Natural killer cell treated with Interleukin-12 subunit alpha and Interleukin-12 subunit beta and Interleukin-15 and Interleukin-18, amount 100 ng/mL, for 72 hours (primary cell): ENCODE data around the gene SPATA19. TPM values are rescaled to one million over a fixed set of nuclear protein-coding genes. Genes with fewer than 3 reads are reported as not detected.

ENCODE experiments used
- ATAC-seq, 2 donors: fragments of 150-1000 bp; cut with Tn5 transposase in 1 of 2; sonication (Bioruptor Pico), chemical (Tn5 transposase) in 1 of 2; 2 replicates each; pipeline ENCODE4 v1.10.0; 2021
- DNase-seq: peaks from one replicate; pipeline ENCODE4 v3.0.0; 2022; ENCODE audit warnings: low spot score
- H3K27ac Mint-ChIP-seq, 2 donors: 1 replicate in 1 of 2; 2 replicates in 1 of 2; pipeline ENCODE4 v1.8.0; 2022; ENCODE audit warnings: mixed read lengths in 2 of 2, mild to moderate bottlenecking in 1 of 2, moderate library complexity in 1 of 2
- H3K27me3 Mint-ChIP-seq, 2 donors: 1 replicate in 1 of 2; 2 replicates in 1 of 2; pipeline ENCODE4 v1.8.0; 2022; ENCODE audit warnings: mixed read lengths in 2 of 2
- H3K36me3 Mint-ChIP-seq: one replicate; pipeline ENCODE4 v1.8.0; 2022; ENCODE audit warnings: mixed read lengths
- H3K4me1 Mint-ChIP-seq, 2 donors: 1 replicate in 1 of 2; 2 replicates in 1 of 2; pipeline ENCODE4 v1.8.0; 2022; ENCODE audit warnings: low read depth in 2 of 2, mixed read lengths in 2 of 2, mild to moderate bottlenecking in 1 of 2
- H3K4me3 Mint-ChIP-seq: one replicate; pipeline ENCODE4 v1.8.0; 2022; ENCODE audit warnings: mixed read lengths
- H3K9me3 Mint-ChIP-seq: 2 replicates; pipeline ENCODE4 v1.8.0; 2022; ENCODE audit warnings: mixed read lengths
- total RNA-seq, 2 donors: library from RNA; stranded (reverse); gene quantifications; one replicate each; pipeline ENCODE4 v1.2.3, GENCODE V29; 2022

Gene SPATA19
- total RNA-seq, 2 donors from 2014 or later, result not detected

DNA sequence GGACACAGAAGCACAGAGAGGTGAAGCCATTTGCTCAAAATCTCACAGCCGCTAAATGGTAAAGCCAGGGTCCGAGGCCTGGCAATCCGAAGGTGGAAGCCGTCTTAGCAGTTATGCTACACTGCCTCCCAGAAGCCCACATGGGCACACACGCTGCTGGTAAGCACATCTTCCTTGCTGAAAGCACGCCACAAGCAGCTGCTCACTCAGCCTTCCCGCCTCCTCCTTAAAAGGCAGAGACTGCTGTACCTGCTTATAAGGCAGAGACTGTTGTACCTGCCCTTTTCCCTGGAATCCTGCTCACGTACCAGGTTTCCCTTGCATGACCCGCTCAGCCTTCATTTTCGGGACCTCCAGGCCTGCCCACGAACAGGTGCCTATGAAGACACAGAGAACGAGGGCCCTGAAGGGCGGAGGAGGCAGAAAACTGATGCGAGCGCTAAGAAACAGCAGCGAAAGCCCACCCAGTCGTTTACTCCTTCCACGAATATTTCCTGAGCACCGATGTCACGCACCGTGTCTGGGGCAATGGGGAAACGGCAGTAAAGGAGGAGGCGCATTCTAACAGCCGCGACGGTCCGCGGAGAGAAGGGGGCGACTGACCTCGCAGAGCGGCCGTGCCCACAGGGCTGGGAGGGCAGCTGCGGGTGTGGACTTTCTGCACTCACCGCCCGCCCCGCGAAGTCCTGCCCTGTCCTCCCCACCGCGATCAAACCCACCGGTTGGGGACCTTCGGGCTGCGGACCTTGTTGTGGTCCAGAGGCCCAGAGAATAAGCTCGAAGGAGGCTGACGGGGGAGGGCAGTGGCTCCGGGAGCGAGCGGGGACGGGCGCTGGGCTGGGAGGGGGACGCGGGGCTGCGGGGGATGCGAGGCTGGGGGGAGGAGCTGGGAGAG is 13.0 kb downstream of the SPATA19 start:
- no peak overlapping the region for H3K4me3 Mint-ChIP-seq
- peak overlapping the region in 1 of 2 donors; percentile 60 for H3K27ac Mint-ChIP-seq
- peaks cover under 1 to 5% of the 10 kb centered on the region in 2 donors for H3K27me3 Mint-ChIP-seq

DNA sequence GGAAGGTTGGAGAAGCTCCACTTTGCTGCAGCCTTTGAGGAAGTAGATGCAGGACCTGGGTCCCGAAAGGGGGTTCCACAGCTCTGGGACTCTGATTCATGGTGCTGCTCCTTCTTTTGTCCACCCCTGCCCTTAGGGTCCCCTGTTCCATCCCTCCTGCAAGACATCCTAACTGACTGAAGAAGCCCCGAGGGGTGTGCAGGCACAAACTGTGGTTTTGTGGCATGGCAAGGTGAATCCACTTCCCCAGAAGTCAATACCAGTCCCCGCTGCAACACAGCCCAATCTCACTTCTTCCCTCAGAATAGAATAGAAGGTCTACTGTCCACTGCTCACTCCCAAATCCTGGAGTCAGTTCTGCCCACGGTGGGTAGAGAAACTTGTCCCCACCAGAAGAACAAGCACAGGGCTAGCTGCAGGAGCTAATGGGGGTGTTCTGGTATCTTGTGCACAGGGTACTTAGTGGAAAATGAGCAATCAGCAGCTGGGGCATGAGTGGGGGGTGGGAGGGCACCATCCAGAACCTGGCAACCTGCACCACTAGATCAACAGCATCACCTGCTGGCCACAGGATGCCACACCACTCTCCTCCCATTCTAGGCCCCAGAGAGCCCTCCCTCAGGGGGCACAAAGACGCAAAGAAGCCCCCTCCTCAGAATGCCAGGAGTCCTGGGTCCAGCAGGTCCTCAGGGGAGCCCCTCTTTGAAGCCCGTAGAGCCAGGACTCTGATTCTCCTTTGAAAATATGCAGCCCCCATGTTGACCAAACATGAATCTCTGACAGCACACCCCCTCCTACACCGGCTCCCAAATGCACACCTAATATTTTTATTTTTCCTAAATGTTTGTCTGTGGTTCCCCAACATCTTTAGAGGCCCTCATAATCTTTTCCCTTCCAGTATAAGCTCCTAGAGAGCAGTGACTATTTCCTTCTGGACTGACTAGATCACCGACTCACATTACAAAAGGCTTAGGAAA is 14.1 kb downstream of the SPATA19 start:
- Mint-ChIP-seq H3K27ac (no peak overlapping the region), H3K4me1 (peaks cover 4 to 20% of the 10 kb centered on the region in 2 donors), H3K9me3 (no peaks in the 10 kb centered on the region), H3K4me3 (no peak overlapping the region), H3K27me3 (peaks cover 0 to 5% of the 10 kb centered on the region in 2 donors), H3K36me3 (no peaks in the 10 kb centered on the region)
- peak in 1 of 2 donors; percentile 4 for ATAC-seq
- no peak for DNase-seq

More for the DNA sequence above, 13.0 kb downstream of the SPATA19 start:
- H3K9me3 Mint-ChIP-seq, result no peaks in the 10 kb centered on the region
- ATAC-seq, result no peak
- no peak for DNase-seq
- H3K36me3 Mint-ChIP-seq, result no peaks in the 10 kb centered on the region
- peaks cover 4 to 20% of the 10 kb centered on the region in 2 donors for H3K4me1 Mint-ChIP-seq

DNA sequence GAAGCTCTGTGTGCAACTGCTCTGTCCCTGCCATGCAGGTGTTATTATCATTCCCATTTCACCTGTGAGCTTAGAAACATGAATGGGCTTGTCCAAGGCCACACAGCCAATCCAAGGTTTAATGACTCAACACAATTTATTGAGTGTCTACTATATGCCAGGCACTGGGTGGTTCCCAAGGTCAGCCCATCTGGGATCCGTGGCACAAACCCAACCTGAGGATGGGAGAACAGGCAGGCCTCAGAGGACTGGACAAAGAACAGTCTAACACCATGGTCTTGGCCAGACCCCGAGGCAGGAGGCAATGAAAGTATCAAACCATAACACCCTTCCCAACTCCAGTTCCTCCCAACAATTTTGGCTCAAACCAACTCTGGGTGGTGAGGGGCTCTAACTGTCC is 15.7 kb downstream of the SPATA19 start:
- peaks cover 0 to 5% of the 10 kb centered on the region in 2 donors for H3K27me3 Mint-ChIP-seq
- no peak overlapping the region for H3K27ac Mint-ChIP-seq
- ATAC-seq (no peak), DNase-seq (no peak)
- H3K4me3 Mint-ChIP-seq, result no peak overlapping the region
- H3K36me3 Mint-ChIP-seq, result no peaks in the 10 kb centered on the region
- peaks cover 0 to 8% of the 10 kb centered on the region in 2 donors for H3K4me1 Mint-ChIP-seq
- no peaks in the 10 kb centered on the region for H3K9me3 Mint-ChIP-seq

DNA sequence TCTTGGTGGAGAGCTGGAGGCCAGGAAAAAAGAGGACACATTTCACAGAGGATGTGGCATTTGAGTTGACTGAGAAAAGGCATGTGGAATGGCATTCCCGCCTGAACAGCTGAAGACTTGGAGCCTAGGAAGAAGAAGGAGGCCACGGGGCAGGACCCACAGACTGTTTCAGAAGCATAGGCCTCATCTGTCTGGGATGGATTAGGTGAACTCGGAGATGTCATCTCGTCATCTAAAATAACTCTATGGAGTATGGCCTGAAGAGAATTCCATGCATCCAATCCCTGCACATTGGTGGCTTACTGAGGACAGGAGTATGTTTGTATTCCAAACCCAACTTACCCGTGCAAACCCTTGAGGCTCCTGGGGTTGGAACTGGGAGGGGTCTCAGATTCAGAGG is 16.4 kb downstream of the SPATA19 start:
- Mint-ChIP-seq H3K27me3 (peaks cover 0 to 5% of the 10 kb centered on the region in 2 donors), H3K27ac (no peak overlapping the region), H3K4me1 (peaks cover 0 to 4% of the 10 kb centered on the region in 2 donors), H3K36me3 (no peaks in the 10 kb centered on the region), H3K4me3 (no peak overlapping the region), H3K9me3 (no peaks in the 10 kb centered on the region)
- ATAC-seq, result no peak
- DNase-seq, result no peak

DNA sequence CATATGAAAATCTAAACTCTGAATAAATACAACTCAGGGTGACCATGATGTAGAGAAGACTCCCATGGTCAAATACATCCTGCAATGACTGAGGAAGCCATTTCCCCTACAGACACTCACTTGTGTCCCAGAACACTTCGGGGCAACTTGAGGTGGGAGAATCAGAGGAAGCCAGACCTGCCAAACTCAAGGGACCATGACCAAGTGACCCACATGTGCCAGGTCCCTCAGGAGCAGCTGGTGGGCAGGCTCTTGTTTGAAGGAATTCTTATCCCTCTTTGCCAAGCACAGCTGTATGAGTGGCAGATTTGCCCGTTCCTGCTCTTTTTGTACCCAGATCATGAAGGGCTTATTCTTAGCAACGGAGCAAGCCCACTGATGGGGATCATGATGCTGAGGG is 17.8 kb downstream of the SPATA19 start:
- Mint-ChIP-seq H3K4me3 (no peak overlapping the region), H3K27ac (no peak overlapping the region), H3K36me3 (no peaks in the 10 kb centered on the region), H3K9me3 (no peaks in the 10 kb centered on the region), H3K4me1 (peaks cover 0 to 3% of the 10 kb centered on the region in 2 donors), H3K27me3 (peaks cover 0 to 5% of the 10 kb centered on the region in 2 donors)
- ATAC-seq (no peak), DNase-seq (no peak)

DNA sequence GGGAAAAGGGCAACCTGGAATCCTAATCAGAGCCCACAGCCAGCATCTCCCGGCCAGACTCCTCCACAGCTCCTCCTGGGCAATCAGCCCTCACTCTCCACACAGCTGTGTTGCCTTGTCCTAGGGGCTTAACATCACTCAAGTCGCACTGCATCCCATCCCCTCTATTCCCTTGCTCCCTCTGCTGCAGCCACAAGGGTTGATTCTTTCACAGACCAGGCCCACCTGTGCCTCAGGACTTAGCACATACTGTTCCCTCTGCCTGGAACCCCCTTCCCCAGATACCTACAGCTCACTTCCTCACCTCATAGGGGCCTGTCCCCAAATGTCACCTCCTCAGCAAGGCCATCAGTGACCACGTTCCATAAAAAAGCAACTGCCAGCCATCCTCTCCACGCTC is 18.4 kb downstream of the SPATA19 start:
- Mint-ChIP-seq H3K27ac (no peak overlapping the region), H3K27me3 (peaks cover 0 to 5% of the 10 kb centered on the region in 2 donors), H3K4me1 (no peaks in the 10 kb centered on the region), H3K36me3 (no peaks in the 10 kb centered on the region), H3K4me3 (no peak overlapping the region), H3K9me3 (no peaks in the 10 kb centered on the region)
- ATAC-seq, result no peak
- DNase-seq, result no peak

DNA sequence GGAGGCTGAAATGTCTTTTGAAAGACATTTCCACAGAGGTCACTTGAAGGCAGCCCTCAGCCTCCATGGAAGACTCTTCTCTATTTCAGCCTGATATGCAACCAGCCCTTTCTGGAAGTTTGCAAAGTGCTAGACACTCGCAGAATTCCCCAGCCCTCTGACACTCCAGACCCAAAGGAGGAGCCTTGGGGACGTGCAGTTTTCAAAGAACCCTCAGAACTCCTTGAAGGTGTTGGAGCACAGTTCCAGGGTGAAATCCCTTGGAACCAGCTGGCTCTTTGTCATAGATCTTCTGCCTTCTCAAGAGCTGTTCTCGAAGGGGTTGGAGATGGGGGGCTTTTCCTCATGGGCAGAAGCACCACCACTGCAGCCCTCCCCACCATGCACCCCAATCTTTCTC is 19.6 kb downstream of the SPATA19 start:
- Mint-ChIP-seq H3K4me1 (no peaks in the 10 kb centered on the region), H3K27ac (no peak overlapping the region), H3K9me3 (no peaks in the 10 kb centered on the region), H3K27me3 (peaks cover 0 to 5% of the 10 kb centered on the region in 2 donors), H3K36me3 (no peaks in the 10 kb centered on the region), H3K4me3 (no peak overlapping the region)
- DNase-seq, result no peak
- no peak for ATAC-seq

DNA sequence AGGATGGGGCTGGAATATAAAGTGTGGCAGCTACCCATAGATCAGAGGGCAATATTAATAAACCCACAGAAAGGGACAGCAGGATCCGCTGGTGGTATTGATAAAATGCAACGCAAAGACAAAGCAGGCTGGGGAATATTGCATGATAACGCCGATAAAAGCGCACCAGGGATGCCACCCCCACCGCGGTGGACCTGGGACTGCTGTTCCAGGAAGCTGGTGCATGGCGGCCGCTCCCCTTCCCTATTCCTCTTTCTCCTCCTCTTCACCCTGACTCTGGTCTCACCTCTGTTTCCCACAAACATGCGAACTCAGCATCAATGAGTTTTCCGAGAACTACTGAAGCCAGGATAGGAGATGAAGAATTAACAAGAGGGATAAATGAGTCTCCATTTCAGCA is 20.2 kb downstream of the SPATA19 start:
- peaks cover 0 to 5% of the 10 kb centered on the region in 2 donors for H3K27me3 Mint-ChIP-seq
- no peak for DNase-seq

DNA sequence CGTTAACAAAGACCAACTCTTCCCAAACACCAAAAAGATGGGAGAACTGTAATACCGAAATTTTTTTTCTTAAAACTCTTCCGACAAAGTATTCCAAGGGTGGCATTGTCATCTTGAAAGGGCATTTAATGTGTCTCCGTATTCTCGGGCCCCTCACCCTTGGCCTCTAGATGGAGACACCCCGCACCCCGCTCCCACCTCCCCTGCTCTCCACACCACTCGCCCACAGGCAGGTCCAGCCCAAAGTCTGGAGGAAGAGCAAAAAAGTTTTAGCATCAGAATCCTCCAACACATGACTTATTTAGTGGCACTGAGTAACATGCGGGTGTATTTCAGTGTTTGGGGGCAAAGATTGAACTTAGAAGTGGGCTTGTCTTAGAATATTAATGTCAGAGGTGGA is 20.7 kb downstream of the SPATA19 start:
- Mint-ChIP-seq H3K27ac (no peak overlapping the region), H3K9me3 (no peaks in the 10 kb centered on the region), H3K27me3 (peaks cover 0 to 5% of the 10 kb centered on the region in 2 donors), H3K4me3 (no peak overlapping the region), H3K4me1 (no peaks in the 10 kb centered on the region), H3K36me3 (no peaks in the 10 kb centered on the region)
- ATAC-seq (no peak), DNase-seq (no peak)

More for the DNA sequence above, 20.2 kb downstream of the SPATA19 start:
- no peaks in the 10 kb centered on the region for H3K36me3 Mint-ChIP-seq
- no peak overlapping the region for H3K4me3 Mint-ChIP-seq
- no peak for ATAC-seq
- no peaks in the 10 kb centered on the region for H3K4me1 Mint-ChIP-seq
- no peak overlapping the region for H3K27ac Mint-ChIP-seq
- no peaks in the 10 kb centered on the region for H3K9me3 Mint-ChIP-seq

DNA sequence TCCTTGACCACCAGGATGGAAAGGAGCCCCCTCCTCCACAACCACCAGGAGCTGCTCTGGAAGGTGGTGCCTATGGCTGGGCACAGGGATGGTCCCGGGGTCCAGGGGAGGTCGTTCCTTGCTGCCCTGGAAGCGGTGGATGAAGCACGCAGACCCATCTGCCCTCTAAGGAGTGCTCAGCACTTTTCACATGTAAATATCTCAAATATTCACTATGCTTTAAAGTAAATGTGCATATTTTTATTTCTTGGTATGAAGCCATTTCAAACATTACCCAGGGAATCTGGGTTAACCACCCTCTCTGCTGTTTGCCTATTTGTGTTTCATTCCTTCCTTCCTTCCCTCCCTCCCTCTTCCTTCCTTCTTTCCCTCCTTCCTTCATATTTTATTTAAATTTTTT is 21.7 kb downstream of the SPATA19 start:
- DNase-seq (no peak), ATAC-seq (no peak)
- H3K9me3 Mint-ChIP-seq, result no peaks in the 10 kb centered on the region
- no peaks in the 10 kb centered on the region for H3K36me3 Mint-ChIP-seq
- peaks cover 0 to 5% of the 10 kb centered on the region in 2 donors for H3K27me3 Mint-ChIP-seq
- H3K27ac Mint-ChIP-seq, result no peak overlapping the region
- no peaks in the 10 kb centered on the region for H3K4me1 Mint-ChIP-seq
- H3K4me3 Mint-ChIP-seq, result no peak overlapping the region

DNA sequence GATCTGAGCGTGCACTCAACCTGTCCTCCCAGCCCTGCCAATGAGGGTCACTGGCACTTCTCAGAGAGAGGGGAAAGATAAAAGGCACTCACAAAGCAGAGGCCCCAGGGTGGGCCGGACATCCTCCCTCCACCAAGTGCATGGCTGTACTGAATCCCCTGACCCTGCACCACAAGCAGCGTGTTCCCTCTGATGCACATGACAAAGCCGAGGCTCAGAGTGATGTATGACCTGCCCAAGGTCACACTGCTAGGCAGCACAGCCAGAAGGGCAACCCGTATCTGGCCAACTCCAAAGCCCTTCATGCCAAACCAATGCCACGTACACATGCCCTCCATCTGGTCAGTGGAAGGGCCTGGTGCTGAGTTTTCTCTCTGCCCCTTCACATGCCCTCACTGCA is 22.1 kb downstream of the SPATA19 start:
- no peak overlapping the region for H3K27ac Mint-ChIP-seq
- ATAC-seq (no peak), DNase-seq (no peak)
- H3K36me3 Mint-ChIP-seq, result no peaks in the 10 kb centered on the region
- H3K9me3 Mint-ChIP-seq, result no peaks in the 10 kb centered on the region
- H3K4me1 Mint-ChIP-seq, result no peaks in the 10 kb centered on the region
- peaks cover 0 to 5% of the 10 kb centered on the region in 2 donors for H3K27me3 Mint-ChIP-seq
- no peak overlapping the region for H3K4me3 Mint-ChIP-seq

DNA sequence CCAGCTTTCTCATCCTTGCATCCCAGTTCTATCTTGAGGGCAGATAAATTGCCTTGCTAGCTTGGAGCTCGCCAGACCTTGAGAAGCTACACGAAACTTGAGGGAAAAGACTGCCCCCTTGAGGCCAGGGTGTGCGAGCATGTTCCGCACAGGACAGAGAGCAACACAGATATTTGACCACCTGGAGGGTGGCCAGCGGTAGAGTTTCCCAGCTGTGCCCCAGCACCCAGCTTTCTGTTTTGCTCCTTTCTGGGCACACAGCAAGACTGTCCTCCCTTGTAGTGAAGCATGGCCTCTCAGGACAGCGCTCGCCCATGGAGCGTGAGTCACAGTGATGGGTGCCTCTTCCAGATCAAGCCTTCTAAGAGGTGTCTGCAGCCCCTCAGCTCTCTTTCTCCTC is 23.5 kb downstream of the SPATA19 start:
- ATAC-seq, result no peak

DNA sequence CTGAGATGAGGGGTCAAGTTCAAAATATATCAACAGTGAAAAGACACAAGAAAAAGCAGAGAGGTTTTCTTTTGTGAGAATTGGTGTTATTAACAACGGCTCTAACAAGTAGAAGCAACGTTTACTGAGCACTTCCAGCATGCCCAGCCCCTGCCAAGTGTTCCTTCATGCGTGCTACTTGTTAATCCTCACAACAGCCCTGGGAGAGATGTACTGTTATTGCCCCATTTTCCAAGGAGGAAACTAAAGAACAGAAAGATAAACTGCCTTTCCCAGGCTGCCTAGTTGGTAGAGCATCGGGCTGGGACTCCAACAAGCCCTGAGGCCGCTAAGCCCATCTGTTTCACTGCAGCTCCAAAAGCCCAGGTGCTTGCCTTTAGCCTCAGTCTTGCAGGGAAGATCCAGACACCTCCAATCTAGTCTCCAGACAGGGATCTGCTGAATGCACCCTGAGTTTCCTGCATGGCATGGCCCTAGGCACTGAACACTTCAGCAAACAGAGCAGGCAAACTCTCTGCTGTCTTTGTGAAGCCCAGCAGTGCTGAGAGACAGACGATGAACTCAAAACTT is 25.5 kb downstream of the SPATA19 start:
- H3K27ac Mint-ChIP-seq, result no peak overlapping the region
- no peaks in the 10 kb centered on the region for H3K9me3 Mint-ChIP-seq
- no peaks in the 10 kb centered on the region for H3K4me1 Mint-ChIP-seq
- ATAC-seq, result no peak
- H3K36me3 Mint-ChIP-seq, result no peaks in the 10 kb centered on the region
- no peak for DNase-seq
- H3K4me3 Mint-ChIP-seq, result no peak overlapping the region
- peaks cover 0 to 7% of the 10 kb centered on the region in 2 donors for H3K27me3 Mint-ChIP-seq

More for the DNA sequence above, 23.5 kb downstream of the SPATA19 start:
- H3K4me1 Mint-ChIP-seq, result no peaks in the 10 kb centered on the region
- H3K27ac Mint-ChIP-seq, result no peak overlapping the region
- H3K9me3 Mint-ChIP-seq, result no peaks in the 10 kb centered on the region
- H3K4me3 Mint-ChIP-seq, result no peak overlapping the region
- no peaks in the 10 kb centered on the region for H3K36me3 Mint-ChIP-seq
- no peak for DNase-seq
- H3K27me3 Mint-ChIP-seq, result peaks cover 0 to 3% of the 10 kb centered on the region in 2 donors
